ENCODE results near the gene TIGD3. TPM values are rescaled to one million over a fixed set of nuclear protein-coding genes. Genes with fewer than 3 reads are reported as not detected.

TIGD3 gene
- total RNA-seq, 1 donor from 2014 or later = 0.20 TPM

GRCh38 chr11:65382804-65383368 is 28.3 kb downstream of the TIGD3 start:
- peaks cover 29% of the 10 kb centered on the region for H3K4me1 Mint-ChIP-seq (ENCODE audit: low read depth, unreplicated experiment)

GRCh38 chr11:65383778-65384177 is 29.2 kb downstream of the TIGD3 start:
- Histone ChIP-seq H3K79me2 (ENCODE audit: insufficient read depth, low read length) (peaks cover 23% of the 10 kb centered on the region), H2AFZ (ENCODE audit: low read depth, low read length) (no peak overlapping the region), H3K9ac (ENCODE audit: low read length) (no peak overlapping the region), H3K27ac (ENCODE audit: low read depth, low read length) (no peak overlapping the region), H3K9me3 (ENCODE audit: insufficient read depth, low read depth, low read length) (no peaks in the 10 kb centered on the region), H3K36me3 (ENCODE audit: insufficient read depth, low read length) (no peaks in the 10 kb centered on the region), H3K4me2 (ENCODE audit: low read length) (no peak overlapping the region), H3K4me3 (ENCODE audit: insufficient read depth, low read depth, low read length) (no peak overlapping the region), H3K27me3 (ENCODE audit: insufficient read depth, low read length) (no peaks in the 10 kb centered on the region), H3K4me1 (ENCODE audit: insufficient read depth, low read length) (peaks cover 43% of the 10 kb centered on the region), H4K20me1 (ENCODE audit: insufficient read depth, low read length) (peaks cover 5% of the 10 kb centered on the region)
- Mint-ChIP-seq H3K9me3 (ENCODE audit: unreplicated experiment) (no peaks in the 10 kb centered on the region), H3K4me3 (ENCODE audit: unreplicated experiment) (no peak overlapping the region), H3K27ac (ENCODE audit: unreplicated experiment) (peak overlapping the region; percentile 98), H3K4me1 (ENCODE audit: low read depth, unreplicated experiment) (peaks cover 36% of the 10 kb centered on the region), H3K27me3 (ENCODE audit: low read depth, unreplicated experiment) (no peaks in the 10 kb centered on the region), H3K36me3 (ENCODE audit: low read depth, unreplicated experiment) (peaks cover 5% of the 10 kb centered on the region)
- FAIRE-seq (no peak), DNase-seq (ENCODE audit: low read depth) (no peak)
- TF ChIP-seq EZH2 (IDR thresholded peaks at IDR 0.05; ENCODE audit: insufficient read depth, low read length) = no peak
- no peak for TF ChIP-seq CTCF (IDR thresholded peaks at IDR 0.05; ENCODE audit: insufficient read depth, low read depth, low read length)

More at GRCh38 chr11:65382804-65383368, 28.3 kb downstream of the TIGD3 start:
- no peaks in the 10 kb centered on the region for H3K9me3 Mint-ChIP-seq (ENCODE audit: unreplicated experiment)
- peaks cover 14% of the 10 kb centered on the region for H3K79me2 ChIP-seq (ENCODE audit: insufficient read depth, low read length)
- DNase-seq (ENCODE audit: low read depth) (no peak), FAIRE-seq (peak; percentile 5)
- H4K20me1 ChIP-seq (ENCODE audit: insufficient read depth, low read length) = peaks cover 1% of the 10 kb centered on the region
- no peaks in the 10 kb centered on the region for H3K36me3 Mint-ChIP-seq (ENCODE audit: low read depth, unreplicated experiment)
- H3K9me3 ChIP-seq (ENCODE audit: insufficient read depth, low read depth, low read length) = no peaks in the 10 kb centered on the region
- peak overlapping the region; percentile 20 for H3K4me3 ChIP-seq (ENCODE audit: insufficient read depth, low read depth, low read length)
- H3K27ac Mint-ChIP-seq (ENCODE audit: unreplicated experiment) = peak overlapping the region; percentile 98
- peak overlapping the region; percentile 86 for H3K9ac ChIP-seq (ENCODE audit: low read length)
- peak overlapping the region; percentile 10 for H3K4me3 Mint-ChIP-seq (ENCODE audit: unreplicated experiment)
- H3K27ac ChIP-seq (ENCODE audit: low read depth, low read length) = peak overlapping the region; percentile 98
- H3K4me2 ChIP-seq (ENCODE audit: low read length) = peak overlapping the region; percentile 85
- TF ChIP-seq CTCF (IDR thresholded peaks at IDR 0.05; ENCODE audit: insufficient read depth, low read depth, low read length) (no peak), EZH2 (IDR thresholded peaks at IDR 0.05; ENCODE audit: insufficient read depth, low read length) (no peak)
- H3K27me3 ChIP-seq (ENCODE audit: insufficient read depth, low read length) = no peaks in the 10 kb centered on the region
- no peaks in the 10 kb centered on the region for H3K27me3 Mint-ChIP-seq (ENCODE audit: low read depth, unreplicated experiment)
- peaks cover 36% of the 10 kb centered on the region for H3K4me1 ChIP-seq (ENCODE audit: insufficient read depth, low read length)
- no peaks in the 10 kb centered on the region for H3K36me3 ChIP-seq (ENCODE audit: insufficient read depth, low read length)
- H2AFZ ChIP-seq (ENCODE audit: low read depth, low read length) = peak overlapping the region; percentile 43

GRCh38 chr11:65384301-65384889 is 29.8 kb downstream of the TIGD3 start:
- Histone ChIP-seq H3K27ac (ENCODE audit: low read depth, low read length) (no peak overlapping the region), H3K9ac (ENCODE audit: low read length) (no peak overlapping the region), H3K79me2 (ENCODE audit: insufficient read depth, low read length) (peaks cover 29% of the 10 kb centered on the region), H4K20me1 (ENCODE audit: insufficient read depth, low read length) (peaks cover 5% of the 10 kb centered on the region), H3K9me3 (ENCODE audit: insufficient read depth, low read depth, low read length) (no peaks in the 10 kb centered on the region), H3K27me3 (ENCODE audit: insufficient read depth, low read length) (no peaks in the 10 kb centered on the region), H3K4me1 (ENCODE audit: insufficient read depth, low read length) (peaks cover 50% of the 10 kb centered on the region), H3K4me3 (ENCODE audit: insufficient read depth, low read depth, low read length) (no peak overlapping the region), H3K36me3 (ENCODE audit: insufficient read depth, low read length) (no peaks in the 10 kb centered on the region), H2AFZ (ENCODE audit: low read depth, low read length) (no peak overlapping the region), H3K4me2 (ENCODE audit: low read length) (no peak overlapping the region)
- Mint-ChIP-seq H3K9me3 (ENCODE audit: unreplicated experiment) (no peaks in the 10 kb centered on the region), H3K36me3 (ENCODE audit: low read depth, unreplicated experiment) (peaks cover 8% of the 10 kb centered on the region), H3K4me3 (ENCODE audit: unreplicated experiment) (peak overlapping the region; percentile 36), H3K4me1 (ENCODE audit: low read depth, unreplicated experiment) (peaks cover 41% of the 10 kb centered on the region), H3K27ac (ENCODE audit: unreplicated experiment) (peak overlapping the region; percentile 84), H3K27me3 (ENCODE audit: low read depth, unreplicated experiment) (no peaks in the 10 kb centered on the region)
- FAIRE-seq (no peak), DNase-seq (ENCODE audit: low read depth) (peak; percentile 14)
- TF ChIP-seq CTCF (IDR thresholded peaks at IDR 0.05; ENCODE audit: insufficient read depth, low read depth, low read length) (no peak), EZH2 (IDR thresholded peaks at IDR 0.05; ENCODE audit: insufficient read depth, low read length) (no peak)
